HTERT RPE-1 (cell line): ENCODE data around the gene CYFIP2.

ENCODE experiments used
- in situ Hi-C: fragments of 300-500 bp; cut with MboI; formaldehyde crosslinking; loops from 4 replicates; pipeline ENCODE4 v1.14.3; 2020; ENCODE audit warnings: low sequenced_read_pairs

CYFIP2 gene

DNA sequence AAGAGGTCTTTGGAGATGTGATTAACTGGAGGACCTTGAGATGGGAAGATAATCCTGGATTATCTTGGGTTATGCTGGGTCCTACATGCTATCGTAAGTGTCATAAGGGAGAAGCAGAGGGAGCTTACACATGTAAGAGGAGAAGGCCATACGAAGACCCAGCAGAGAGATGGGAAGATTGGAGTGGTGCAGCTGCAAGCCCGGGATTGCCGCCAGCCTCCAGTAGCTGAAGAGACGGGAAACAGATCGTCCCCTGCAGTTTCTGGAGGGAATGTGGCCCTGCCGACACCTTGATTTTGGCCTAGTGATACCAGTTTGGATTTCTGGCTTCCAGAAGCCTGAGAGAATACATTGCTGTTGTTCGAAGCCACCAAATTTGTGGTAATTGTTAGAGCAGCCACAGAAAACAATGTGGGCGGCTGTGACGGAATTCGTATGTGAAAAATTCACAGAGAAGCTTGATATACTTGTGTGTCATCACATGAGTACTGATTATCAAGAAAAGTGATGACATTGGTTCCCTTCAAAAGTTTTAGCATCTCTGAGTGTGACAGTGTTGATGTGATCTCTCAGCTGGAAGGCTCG lies 86.9 kb downstream of the CYFIP2 start:
- in situ Hi-C loops, result no loop called here

DNA sequence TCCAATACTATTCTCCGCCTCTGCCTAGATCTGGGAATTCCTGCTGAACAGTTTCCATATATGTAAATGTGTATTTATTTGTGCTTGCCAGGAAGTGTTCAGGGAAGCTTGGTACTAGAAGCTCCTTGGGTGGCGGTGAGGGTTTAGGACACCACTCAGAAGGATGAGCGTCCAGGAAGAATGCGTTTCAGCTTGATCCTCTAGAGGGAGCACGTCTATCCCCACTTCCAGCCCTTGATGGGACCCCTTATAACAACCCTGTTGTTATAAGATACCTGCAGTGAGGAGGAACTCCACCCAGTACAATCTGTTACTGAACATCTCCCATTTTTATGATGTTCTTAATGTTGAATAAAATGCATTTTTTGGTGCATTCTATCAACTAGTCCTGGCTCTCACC lies 88.9 kb downstream of the CYFIP2 start:
- in situ Hi-C loops, result no loop called here

GRCh38 chr5:157356576-157356975 lies 90.7 kb downstream of the CYFIP2 start:
- in situ Hi-C loops, result no loop called here

DNA sequence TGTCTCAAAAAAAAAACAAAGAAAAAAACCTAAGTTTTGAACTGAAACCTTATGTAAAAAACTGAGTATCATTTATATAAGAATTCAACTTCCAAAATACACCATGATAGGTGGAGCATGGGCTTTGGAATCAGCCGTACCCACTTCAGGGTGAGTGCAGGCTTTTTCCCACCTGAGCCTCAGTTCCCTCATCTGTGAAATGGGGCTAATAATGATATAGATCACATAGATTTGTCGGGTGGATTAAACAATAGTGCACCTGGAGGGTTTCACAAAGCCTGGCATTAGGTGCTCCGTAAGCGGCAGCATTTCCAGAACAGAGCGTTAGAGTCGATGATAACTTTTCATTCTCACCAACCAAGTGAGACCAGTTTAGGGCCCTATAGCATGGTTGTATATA lies 91.9 kb downstream of the CYFIP2 start:
- in situ Hi-C loops, result no loop called here

GRCh38 chr5:157358871-157359270 lies 92.9 kb downstream of the CYFIP2 start:
- in situ Hi-C loops, result no loop called here

DNA sequence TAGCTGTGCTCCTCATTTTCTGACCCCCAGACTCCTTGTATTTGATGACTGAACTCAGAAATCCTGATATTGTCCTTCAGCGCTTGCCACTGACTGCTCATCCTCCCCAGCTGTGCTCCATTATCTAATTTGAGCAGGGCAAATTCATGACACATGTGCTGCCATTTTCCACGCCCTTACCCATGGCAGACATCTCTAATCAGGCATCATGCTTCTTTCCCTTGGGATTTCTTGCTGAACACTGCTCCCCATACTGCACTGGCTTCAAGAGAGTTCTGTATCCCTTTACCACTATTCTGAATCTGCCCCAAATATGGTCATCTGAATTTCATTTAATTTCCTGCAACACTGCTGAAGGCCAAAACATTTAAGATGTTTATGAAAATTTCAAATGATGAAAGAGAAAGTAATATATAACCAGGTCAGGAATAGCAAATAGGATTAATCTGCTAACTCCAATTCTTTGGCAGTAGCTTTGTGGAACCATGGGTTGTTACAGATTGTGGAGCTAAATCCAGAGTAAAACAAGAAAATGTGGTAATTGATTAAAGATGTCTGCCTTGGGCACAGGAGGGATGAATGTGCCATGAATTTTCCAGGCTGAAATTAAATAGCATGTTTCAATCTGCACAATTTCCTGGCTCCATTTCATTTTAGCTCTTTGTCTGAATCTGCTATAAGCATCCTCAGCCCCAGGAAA lies 93.6 kb downstream of the CYFIP2 start:
- in situ Hi-C loops, result no loop called here

- in situ Hi-C loops, result no loop called here
Measured at GRCh38 chr5:157362012-157362411, 96.1 kb downstream of the CYFIP2 start.

DNA sequence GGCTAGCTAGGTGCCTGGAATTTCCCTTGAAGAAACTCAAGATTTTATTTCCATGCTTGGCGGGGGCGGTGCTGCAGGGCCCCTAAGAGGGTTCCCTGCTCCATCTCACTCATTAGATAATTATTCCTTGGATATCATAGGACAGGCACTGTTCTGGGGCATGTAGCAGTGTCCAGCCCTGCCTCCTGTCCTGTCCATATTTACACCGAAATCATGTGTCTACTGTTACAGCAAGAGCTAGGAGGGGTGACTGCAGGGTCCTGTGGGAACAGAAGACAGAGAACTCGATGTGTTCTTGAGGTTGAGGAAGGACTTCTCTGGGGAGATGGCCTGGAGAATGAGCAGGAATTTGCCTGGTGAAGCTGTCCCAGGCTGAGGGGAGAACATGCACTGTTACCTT lies 96.6 kb downstream of the CYFIP2 start:
- in situ Hi-C loops, result no loop called here

GRCh38 chr5:157362982-157363381 lies 97.1 kb downstream of the CYFIP2 start:
- in situ Hi-C loops, result no loop called here

- in situ Hi-C loops, result no loop called here
Measured at GRCh38 chr5:157365732-157366131, 99.8 kb downstream of the CYFIP2 start.

GRCh38 chr5:157366741-157367674 lies 101.1 kb downstream of the CYFIP2 start:
- in situ Hi-C loops, result no loop called here

DNA sequence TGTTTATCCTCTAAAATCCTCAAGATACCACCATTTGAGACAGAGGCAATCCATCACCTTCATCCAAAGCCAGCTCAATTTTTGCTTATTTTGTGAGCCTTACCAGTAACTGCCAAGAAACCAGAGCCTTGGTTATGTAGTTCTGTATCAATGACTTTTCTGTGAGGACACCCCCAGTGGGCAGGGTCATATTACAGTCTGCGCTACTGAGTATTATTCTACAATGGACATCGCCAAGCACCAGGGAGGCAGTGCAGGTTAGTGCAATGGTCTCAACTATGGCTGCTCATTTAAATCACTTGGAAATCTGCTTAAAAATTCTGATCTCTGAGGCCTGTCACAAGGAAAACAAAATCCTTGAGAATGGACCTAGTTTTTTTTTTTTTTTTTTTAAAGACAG lies 103.6 kb downstream of the CYFIP2 start:
- in situ Hi-C loops, result no loop called here

DNA sequence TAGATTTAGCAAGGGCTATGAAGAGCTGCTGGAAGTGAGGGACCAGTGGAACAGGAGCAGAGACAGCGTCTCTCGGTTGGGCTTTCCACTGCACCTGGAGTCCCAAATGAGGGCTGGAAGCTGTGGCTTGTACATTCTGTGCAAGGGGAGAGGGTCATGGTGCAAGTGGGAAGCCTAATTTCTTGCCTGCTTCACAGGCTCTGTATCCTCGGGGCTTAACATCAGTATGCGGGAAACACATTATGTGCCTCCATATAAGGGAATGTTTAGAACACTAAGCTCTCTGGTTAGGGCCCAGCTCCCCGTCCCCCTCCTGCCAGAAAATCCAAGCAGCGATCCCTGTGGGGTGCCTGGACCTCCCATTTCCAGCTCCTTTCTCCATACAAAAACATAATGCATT lies 105.0 kb downstream of the CYFIP2 start:
- in situ Hi-C loops, result no loop called here

DNA sequence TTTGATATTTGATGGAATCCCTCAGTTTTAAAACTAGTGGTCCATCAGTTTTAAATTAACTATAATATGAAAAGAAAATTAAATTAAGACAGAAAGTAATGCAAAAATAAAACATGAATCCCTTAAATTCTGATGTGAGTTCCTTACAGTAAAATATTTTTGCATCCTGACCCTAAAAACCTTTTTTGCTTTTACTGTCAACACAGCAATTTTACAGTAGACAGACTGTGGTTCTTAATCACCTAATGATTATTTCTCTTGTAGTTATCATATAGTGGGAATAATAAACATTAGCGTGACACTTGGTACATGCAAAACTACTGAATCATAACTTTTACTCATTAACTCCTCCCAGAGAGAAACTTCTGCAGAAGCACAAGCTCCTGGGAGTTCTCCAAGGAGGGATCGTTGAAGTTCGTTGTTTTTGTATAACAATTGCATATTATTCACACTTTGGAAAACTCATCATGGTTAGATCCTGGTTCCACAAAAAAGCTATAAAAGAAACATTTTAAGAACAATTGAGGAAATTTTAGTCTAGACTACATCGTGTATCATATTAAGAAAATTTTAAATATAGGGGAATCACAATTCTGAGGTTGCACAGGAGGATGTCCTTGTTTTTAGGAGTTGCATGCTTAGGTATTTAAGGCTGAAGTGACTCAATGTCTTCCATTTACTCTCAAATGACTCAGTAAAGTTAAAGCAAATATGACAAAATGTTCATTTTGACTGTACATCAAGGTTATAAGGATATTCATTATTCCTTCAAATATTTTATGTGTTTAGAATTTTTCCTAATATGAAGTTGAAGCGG lies 105.9 kb downstream of the CYFIP2 start:
- in situ Hi-C loops, result no loop called here

GRCh38 chr5:157372472-157372822 lies 106.5 kb downstream of the CYFIP2 start:
- in situ Hi-C loops, result no loop called here

GRCh38 chr5:157378509-157378908 lies 112.6 kb downstream of the CYFIP2 start:
- in situ Hi-C loops, result no loop called here

DNA sequence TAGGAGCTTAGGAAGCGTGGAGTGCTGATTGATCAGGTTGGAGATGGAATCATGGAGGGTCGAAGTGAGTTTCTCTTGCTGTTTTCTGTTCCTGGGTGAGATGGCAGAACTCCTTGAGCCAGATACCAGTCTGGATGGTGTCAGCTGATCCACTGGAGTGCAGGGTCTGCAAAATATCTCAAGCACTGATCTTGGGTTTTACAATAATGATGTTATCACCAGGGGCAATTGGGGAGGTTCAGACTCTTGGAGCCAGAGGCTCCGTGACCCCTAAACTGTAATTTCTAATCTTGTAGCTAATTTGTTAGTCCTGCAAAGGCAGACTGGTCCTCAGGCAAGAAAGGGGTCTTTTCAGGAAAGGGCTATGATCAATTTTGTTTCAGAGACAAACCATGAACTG lies 114.1 kb downstream of the CYFIP2 start:
- in situ Hi-C loops, result no loop called here

GRCh38 chr5:157381746-157382145 lies 115.8 kb downstream of the CYFIP2 start:
- in situ Hi-C loops, result no loop called here

DNA sequence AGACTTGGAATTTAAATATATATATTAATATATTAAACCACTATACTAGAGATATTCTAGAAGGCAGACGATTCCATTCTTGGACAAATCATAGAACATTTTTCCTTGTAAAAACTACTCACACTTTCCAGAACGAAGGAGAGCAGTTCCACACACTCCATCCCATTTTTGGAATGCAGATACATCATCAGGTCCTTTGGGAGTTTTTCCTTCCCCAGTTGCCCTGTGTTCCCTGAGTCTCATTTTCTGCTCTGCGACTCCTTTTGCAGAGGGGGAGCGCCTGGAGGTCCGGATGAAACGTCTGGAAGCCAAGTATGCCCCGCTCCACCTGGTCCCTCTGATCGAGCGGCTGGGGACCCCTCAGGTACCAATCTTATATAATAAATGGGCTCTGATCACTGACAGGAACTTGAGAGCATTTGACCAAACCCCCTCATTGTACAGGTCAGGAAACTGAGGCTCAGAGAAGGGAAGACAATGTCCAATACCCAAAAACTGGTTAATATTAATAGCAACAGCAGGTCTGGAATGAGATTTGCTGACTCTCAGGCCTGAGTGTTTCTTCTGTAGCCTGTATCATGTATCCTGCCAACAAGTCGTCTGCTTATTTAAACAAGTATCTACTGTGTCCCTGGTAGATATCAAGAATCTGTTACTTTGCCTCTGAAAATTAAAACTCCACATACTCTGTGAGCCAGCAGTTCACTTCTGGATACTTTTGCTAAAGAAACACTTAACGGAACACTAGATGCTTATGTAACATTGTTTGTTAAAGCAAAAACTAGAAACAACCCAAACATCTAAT lies 117.3 kb downstream of the CYFIP2 start:
- in situ Hi-C loops, result no loop called here

DNA sequence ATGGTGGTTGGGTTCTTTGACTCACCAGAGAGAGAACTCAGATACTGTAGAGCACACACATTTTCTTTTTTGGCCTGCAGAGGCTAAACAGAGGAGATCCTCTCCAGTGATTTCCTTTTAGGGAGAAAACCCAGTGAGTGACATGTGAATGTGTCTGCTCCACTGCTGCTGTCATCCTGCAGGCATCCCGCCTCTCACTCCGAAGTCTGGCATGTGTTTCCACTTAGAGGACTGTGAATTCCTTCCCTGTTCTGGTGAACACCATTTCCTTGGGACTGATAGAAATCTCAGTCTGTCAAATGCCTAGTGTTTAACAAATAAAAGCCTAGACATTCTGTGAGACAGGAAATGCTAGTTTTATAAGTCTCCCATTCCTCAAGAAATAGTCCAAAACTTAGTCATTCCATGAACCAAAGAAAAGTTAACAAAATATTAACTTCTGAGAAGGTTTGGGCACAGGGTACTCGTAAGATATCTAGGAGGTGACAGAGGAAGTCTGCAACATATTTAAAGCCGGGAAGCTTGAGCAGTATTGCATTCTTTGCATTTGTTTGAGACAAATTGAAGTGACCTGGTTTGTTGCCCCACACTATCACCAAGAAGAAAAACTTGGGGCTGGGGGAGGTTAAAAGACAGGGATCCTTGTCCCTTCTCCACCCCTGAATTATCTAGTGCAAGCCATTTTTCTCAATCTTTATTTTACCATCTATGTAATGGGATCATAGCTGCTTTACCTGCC lies 119.2 kb downstream of the CYFIP2 start:
- in situ Hi-C loops, result no loop called here
